ENCODE results near the gene HMHB1. TPM values are rescaled to one million over a fixed set of nuclear protein-coding genes. Genes with fewer than 3 reads are reported as not detected.

HMHB1 gene
- total RNA-seq, 1 donor from 2014 or later = not detected

GRCh38 chr5:143824851-143825720, 13.1 kb downstream of the HMHB1 start:
- no peak overlapping the region for H3K27ac ChIP-seq
- ATAC-seq (peak; percentile 94 to 96), DNase-seq (peak; percentile 78)
- peaks cover 7% of the 10 kb centered on the region for H3K4me1 ChIP-seq
- no peaks in the 10 kb centered on the region for H3K27me3 ChIP-seq (ENCODE audit: low read depth)
- no peak overlapping the region for H3K4me3 ChIP-seq
- no peaks in the 10 kb centered on the region for H3K36me3 ChIP-seq
- TF ChIP-seq CTCF (IDR thresholded peaks at IDR 0.05) = peak; percentile 96
- no peaks in the 10 kb centered on the region for H3K9me3 ChIP-seq
- intact Hi-C loops (cut with DNase I) = no loop called here

GRCh38 chr5:143826951-143827444, 15.0 kb downstream of the HMHB1 start:
- TF ChIP-seq CTCF (IDR thresholded peaks at IDR 0.05) = no peak
- Histone ChIP-seq H3K27me3 (ENCODE audit: low read depth) (no peaks in the 10 kb centered on the region), H3K4me3 (no peak overlapping the region), H3K4me1 (peaks cover 7% of the 10 kb centered on the region), H3K36me3 (no peaks in the 10 kb centered on the region), H3K9me3 (no peaks in the 10 kb centered on the region), H3K27ac (no peak overlapping the region)
- no peak for ATAC-seq
- intact Hi-C loops (cut with DNase I) = no loop called here
- DNase-seq = no peak

GRCh38 chr5:143828710-143829109, 16.7 kb downstream of the HMHB1 start:
- ATAC-seq (no peak), DNase-seq (no peak)
- no peaks in the 10 kb centered on the region for H3K27me3 ChIP-seq (ENCODE audit: low read depth)
- intact Hi-C loops (cut with DNase I) = no loop called here
- H3K27ac ChIP-seq = no peak overlapping the region
- peaks cover 7% of the 10 kb centered on the region for H3K4me1 ChIP-seq
- TF ChIP-seq CTCF (IDR thresholded peaks at IDR 0.05) = no peak
- no peaks in the 10 kb centered on the region for H3K9me3 ChIP-seq
- no peak overlapping the region for H3K4me3 ChIP-seq
- H3K36me3 ChIP-seq = no peaks in the 10 kb centered on the region

- no peaks in the 10 kb centered on the region for H3K4me1 ChIP-seq
- no peak for TF ChIP-seq CTCF (IDR thresholded peaks at IDR 0.05)
- H3K36me3 ChIP-seq = no peaks in the 10 kb centered on the region
- no peaks in the 10 kb centered on the region for H3K27me3 ChIP-seq (ENCODE audit: low read depth)
- H3K4me3 ChIP-seq = no peak overlapping the region
- no peak overlapping the region for H3K27ac ChIP-seq
- DNase-seq = no peak
- H3K9me3 ChIP-seq = no peaks in the 10 kb centered on the region
- intact Hi-C loops (cut with DNase I) = no loop called here
- no peak for ATAC-seq
Measured at GRCh38 chr5:143833177-143833576, 21.2 kb downstream of the HMHB1 start.

GRCh38 chr5:143835251-143835650, 23.3 kb downstream of the HMHB1 start:
- H3K9me3 ChIP-seq = no peaks in the 10 kb centered on the region
- intact Hi-C loops (cut with DNase I) = no loop called here
- no peak overlapping the region for H3K27ac ChIP-seq
- ATAC-seq = no peak
- no peaks in the 10 kb centered on the region for H3K4me1 ChIP-seq
- no peaks in the 10 kb centered on the region for H3K36me3 ChIP-seq
- H3K4me3 ChIP-seq = no peak overlapping the region
- DNase-seq = no peak
- no peak for TF ChIP-seq CTCF (IDR thresholded peaks at IDR 0.05)
- H3K27me3 ChIP-seq (ENCODE audit: low read depth) = no peaks in the 10 kb centered on the region
